Tracheal epithelial cell (primary cell): ENCODE results near the gene NEUROD6. TPM values are rescaled to one million over a fixed set of nuclear protein-coding genes. Genes with fewer than 3 reads are reported as not detected.

Experiments
- total RNA-seq: library from RNA; depleted of rRNA; stranded (reverse); fragments of >200 nt; gene quantifications from 2 replicates; pipeline ENCODE4 v1.2.1, GENCODE V29; 2014

NEUROD6 gene
- total RNA-seq: not detected in 2 replicates

GRCh38 chr7:31340603-31341002 is at the start of gene NEUROD6:
Gene NEUROD6 (minus strand): TSS chr7:31340726. CDS start chr7:31339268, 1,458 bp downstream.

Other genes starting within 250 kb of the NEUROD6 start
- gene ITPRID1, start 173.4 kb upstream of the NEUROD6 start, total RNA-seq: not detected in 2 replicates